CD4-positive, alpha-beta T cell treated with Interleukin-6 for 4 hours (primary cell): ENCODE measurements around the gene COL4A2.

Source experiments
- DNase-seq: peaks from one replicate; pipeline ENCODE4 v3.0.0-alpha.2; 2020; ENCODE audit warnings: mixed read lengths

COL4A2 gene

GRCh38 chr13:110272651-110273050 lies 34.4 kb upstream of the COL4A2 start:
- no peak for DNase-seq

GRCh38 chr13:110273254-110273653 lies 33.8 kb upstream of the COL4A2 start:
- DNase-seq = no peak

- no peak for DNase-seq
Measured at GRCh38 chr13:110274687-110275086, 32.4 kb upstream of the COL4A2 start.

GRCh38 chr13:110275931-110276552 lies 31.0 kb upstream of the COL4A2 start:
- no peak for DNase-seq

GRCh38 chr13:110276553-110276950 lies 30.5 kb upstream of the COL4A2 start:
- no peak for DNase-seq

- no peak for DNase-seq
Measured at GRCh38 chr13:110277357-110277975, 29.6 kb upstream of the COL4A2 start.

GRCh38 chr13:110278859-110279258 lies 28.2 kb upstream of the COL4A2 start:
- no peak for DNase-seq

- no peak for DNase-seq
Measured at GRCh38 chr13:110279684-110280083, 27.4 kb upstream of the COL4A2 start.

- no peak for DNase-seq
Measured at GRCh38 chr13:110280231-110280813, 26.8 kb upstream of the COL4A2 start.

- DNase-seq = no peak
Measured at GRCh38 chr13:110280985-110281688, 25.9 kb upstream of the COL4A2 start.

GRCh38 chr13:110281736-110282135 lies 25.3 kb upstream of the COL4A2 start:
- no peak for DNase-seq

GRCh38 chr13:110282316-110282841 lies 24.7 kb upstream of the COL4A2 start:
- no peak for DNase-seq

GRCh38 chr13:110283736-110284517 lies 23.2 kb upstream of the COL4A2 start:
- no peak for DNase-seq

GRCh38 chr13:110284779-110285484 lies 22.2 kb upstream of the COL4A2 start:
- no peak for DNase-seq

- no peak for DNase-seq
Measured at GRCh38 chr13:110285991-110286832, 20.9 kb upstream of the COL4A2 start.

- no peak for DNase-seq
Measured at GRCh38 chr13:110286833-110287819, 20.0 kb upstream of the COL4A2 start.

GRCh38 chr13:110289174-110289573 lies 17.9 kb upstream of the COL4A2 start:
- DNase-seq = no peak

GRCh38 chr13:110289661-110290060 lies 17.4 kb upstream of the COL4A2 start:
- no peak for DNase-seq

GRCh38 chr13:110290153-110290552 lies 16.9 kb upstream of the COL4A2 start:
- no peak for DNase-seq

GRCh38 chr13:110290826-110291225 lies 16.3 kb upstream of the COL4A2 start:
- DNase-seq = no peak
